HepG2 (cell line): ENCODE data around the gene EEF1AKMT4. TPM values are rescaled to one million over a fixed set of nuclear protein-coding genes. Genes with fewer than 3 reads are reported as not detected.

ENCODE experiments used
- BRCA1 ChIP-seq: sonication (generic); formaldehyde crosslinking; IDR thresholded peaks from 2 replicates; pipeline ENCODE4 v1.4.0; 2020; ENCODE audit warnings: missing genetic modification reagents
- JUNB ChIP-seq: sonication (generic); formaldehyde crosslinking; IDR thresholded peaks from 2 replicates; pipeline ENCODE4 v1.8.0; 2022; ENCODE audit warnings: missing genetic modification reagents, mild to moderate bottlenecking, borderline replicate concordance
- KDM5B ChIP-seq: sonication (generic); formaldehyde crosslinking; IDR thresholded peaks from 2 replicates; pipeline ENCODE4 v1.4.0; 2020; ENCODE audit warnings: missing genetic modification reagents, mild to moderate bottlenecking, borderline replicate concordance
- KIAA2018 ChIP-seq: sonication (generic); formaldehyde crosslinking; IDR thresholded peaks from 2 replicates; pipeline ENCODE4 v1.5.0; 2020; ENCODE audit warnings: mild to moderate bottlenecking, missing genetic modification reagents, borderline replicate concordance
- KLF16 ChIP-seq, 2 experiments: sonication (generic) in 1 of 2; formaldehyde crosslinking in 1 of 2; IDR thresholded peaks; 2 replicates each; pipeline versions ENCODE4 v1.6.1 to v1.8.0; 2016 to 2023; ENCODE audit warnings: missing genetic modification reagents in 2 of 2, missing compliant biosample characterization in 1 of 2
- MXD4 ChIP-seq: IDR thresholded peaks from 2 replicates; pipeline ENCODE4 v1.6.1; 2016; ENCODE audit warnings: mild to moderate bottlenecking, missing biosample characterization, missing genetic modification reagents
- PRDM10 ChIP-seq: sonication (generic); formaldehyde crosslinking; IDR thresholded peaks from 2 replicates; pipeline ENCODE4 v1.4.0; 2020; ENCODE audit warnings: low read depth, missing genetic modification reagents
- ZFP90 ChIP-seq: sonication (generic); formaldehyde crosslinking; IDR thresholded peaks from 2 replicates; pipeline ENCODE4 v1.8.0; 2022; ENCODE audit warnings: missing genetic modification reagents, mild to moderate bottlenecking, inconsistent platforms, borderline replicate concordance
- ZFY ChIP-seq: sonication (generic); formaldehyde crosslinking; IDR thresholded peaks from 2 replicates; pipeline ENCODE4 v1.4.0; 2020; ENCODE audit warnings: missing genetic modification reagents
- ZNF30 ChIP-seq: sonication (generic); formaldehyde crosslinking; IDR thresholded peaks from 2 replicates; pipeline ENCODE4 v1.5.0; 2020; ENCODE audit warnings: mild to moderate bottlenecking, missing genetic modification reagents
- ZNF382 ChIP-seq: sonication (generic); formaldehyde crosslinking; IDR thresholded peaks from 2 replicates; pipeline ENCODE4 v1.5.0; 2020; ENCODE audit warnings: missing genetic modification reagents, mild to moderate bottlenecking, borderline replicate concordance
- ZNF598 ChIP-seq: sonication (generic); formaldehyde crosslinking; IDR thresholded peaks from 2 replicates; pipeline ENCODE4 v1.5.1; 2020; ENCODE audit warnings: mild to moderate bottlenecking, missing genetic modification reagents, borderline replicate concordance
- ZNF816 ChIP-seq: sonication (generic); formaldehyde crosslinking; IDR thresholded peaks from 2 replicates; pipeline ENCODE4 v1.8.0; 2022; ENCODE audit warnings: missing genetic modification reagents, mild to moderate bottlenecking, borderline replicate concordance
- polyA plus RNA-seq, 8 experiments: library from polyadenylated mRNA; depleted of rRNA in 3 of 8; stranded (reverse) in 7 of 8; unstranded in 1 of 8; fragments of >200 nt; fragmentation: Illumina TruSeq in 4 of 8; extraction: Trizol in 4 of 8; gene quantifications; 2 replicates each; pipeline versions ENCODE4 v1.2.1 to v1.2.3, GENCODE V29; 2011 to 2016; ENCODE audit warnings: low read depth in 4 of 8, missing spikeins in 1 of 8, mixed read lengths in 1 of 8; ENCODE audit not compliant: insufficient read depth in 1 of 8
- total RNA-seq, 5 experiments: library from RNA; depleted of rRNA; stranded (reverse); fragments of >200 nt; fragmentation: Illumina TruSeq; extraction: Trizol; gene quantifications; 2 replicates each; pipeline ENCODE4 v1.2.3, GENCODE V29; 2016; ENCODE audit warnings: low read depth in 1 of 5
- TF ChIP-seq, protein P1 (sequence below): sonication (generic); formaldehyde crosslinking; IDR thresholded peaks from 2 replicates; pipeline ENCODE4 v1.8.0; 2022; ENCODE audit warnings: low read depth, missing genetic modification reagents

EEF1AKMT4 gene
- total and polyA plus RNA-seq, 2 of the 13 experiments (the other 11 are each of a cell fraction or from before 2014, with no cell fraction given): 13.1 to 15.8 TPM

- no peak for TF ChIP-seq KIAA2018
- peak; percentile 40; the same call in 1 of the 2 replicates for TF ChIP-seq MXD4 (CRISPR knock-in tag)
- no peak for TF ChIP-seq JUNB (CRISPR knock-in tag)
- no peak for TF ChIP-seq ZNF30 (CRISPR knock-in tag)
- no peak for TF ChIP-seq ZFP90 (CRISPR knock-in tag)
- TF ChIP-seq, protein P1, sequence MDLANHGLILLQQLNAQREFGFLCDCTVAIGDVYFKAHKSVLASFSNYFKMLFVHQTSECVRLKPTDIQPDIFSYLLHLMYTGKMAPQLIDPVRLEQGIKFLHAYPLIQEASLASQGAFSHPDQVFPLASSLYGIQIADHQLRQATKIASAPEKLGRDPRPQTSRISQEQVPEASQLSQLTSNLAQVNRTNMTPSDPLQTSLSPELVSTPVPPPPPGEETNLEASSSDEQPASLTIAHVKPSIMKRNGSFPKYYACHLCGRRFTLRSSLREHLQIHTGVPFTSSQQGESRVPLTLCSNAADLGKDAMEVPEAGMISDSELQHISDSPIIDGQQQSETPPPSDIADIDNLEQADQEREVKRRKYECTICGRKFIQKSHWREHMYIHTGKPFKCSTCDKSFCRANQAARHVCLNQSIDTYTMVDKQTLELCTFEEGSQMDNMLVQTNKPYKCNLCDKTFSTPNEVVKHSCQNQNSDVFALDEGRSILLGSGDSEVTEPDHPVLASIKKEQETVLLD (CRISPR knock-in tag): no peak
- 0 out of 2 replicates have a peak, but pooled peaks have one; percentile 9 for TF ChIP-seq ZFY (CRISPR knock-in tag)
- no peak for TF ChIP-seq ZNF816 (CRISPR knock-in tag)
- TF ChIP-seq KLF16 (CRISPR knock-in tag; IDR thresholded peaks at IDR 0.05): no peak
- TF ChIP-seq ZNF598: no peak
- no peak for TF ChIP-seq PRDM10 (CRISPR knock-in tag)
- TF ChIP-seq KDM5B (CRISPR knock-in tag): 0 out of 2 replicates have a peak, but pooled peaks have one; percentile 24
- TF ChIP-seq BRCA1 (CRISPR knock-in tag): no peak
- TF ChIP-seq ZNF382 (CRISPR knock-in tag): no peak
These were observed 19.3 kb upstream of the EEF1AKMT4 start (continued) for GRCh38 chr3:184230081-184230602.
